NCI-H774 (cell line): ENCODE results near the gene PCK1.

Experiments used
- DNase-seq: peaks from one replicate; lab custom pipeline; 2025; lab: John Stamatoyannopoulos, UW

Gene PCK1

GRCh38 chr20:57577679-57578475 lies 17.0 kb downstream of the PCK1 start:
- DNase-seq: no peak

GRCh38 chr20:57578476-57579165 lies 17.7 kb downstream of the PCK1 start:
- DNase-seq: no peak

- DNase-seq: no peak
These were observed 18.5 kb downstream of the PCK1 start for GRCh38 chr20:57579331-57579897.

- DNase-seq: no peak
These were observed 19.1 kb downstream of the PCK1 start for GRCh38 chr20:57579898-57580447.

GRCh38 chr20:57580478-57581201 lies 19.7 kb downstream of the PCK1 start:
- DNase-seq: no peak

GRCh38 chr20:57581202-57582028 lies 20.5 kb downstream of the PCK1 start:
- no peak for DNase-seq

GRCh38 chr20:57582029-57582378 lies 21.1 kb downstream of the PCK1 start:
- DNase-seq: no peak

GRCh38 chr20:57582432-57583288 lies 21.8 kb downstream of the PCK1 start:
- peak; percentile 28 for DNase-seq

- DNase-seq: no peak
These were observed 22.7 kb downstream of the PCK1 start for GRCh38 chr20:57583289-57584257.

- DNase-seq: no peak
These were observed 24.0 kb downstream of the PCK1 start for GRCh38 chr20:57584768-57585461.

- DNase-seq: no peak
These were observed 24.7 kb downstream of the PCK1 start for GRCh38 chr20:57585466-57586213.

GRCh38 chr20:57586370-57586793 lies 25.5 kb downstream of the PCK1 start:
- DNase-seq: no peak

- no peak for DNase-seq
These were observed 26.0 kb downstream of the PCK1 start for GRCh38 chr20:57586943-57587277.

GRCh38 chr20:57587278-57587988 lies 26.5 kb downstream of the PCK1 start:
- no peak for DNase-seq

- no peak for DNase-seq
These were observed 27.1 kb downstream of the PCK1 start for GRCh38 chr20:57587989-57588377.

GRCh38 chr20:57588596-57588995 lies 27.7 kb downstream of the PCK1 start:
- no peak for DNase-seq

- DNase-seq: no peak
These were observed 28.3 kb downstream of the PCK1 start for GRCh38 chr20:57589123-57589727.
